Heart right ventricle (tissue), 16 donors: ENCODE measurements around the gene BMERB1. TPM values are rescaled to one million over a fixed set of nuclear protein-coding genes. Genes with fewer than 3 reads are reported as not detected.
A peak's percentile ranks its signal among the peaks of the same experiment; 100 is the strongest.

Experiments used
- ATAC-seq, 8 donors: fragments of 200-7000 bp; cut with Tn5 transposase; one replicate each; pipeline ENCODE4 v1.9.1; 2020; ENCODE audit warnings: mild to moderate bottlenecking in 8 of 8, moderate library complexity in 8 of 8, moderate number of reproducible peaks in 1 of 8
- DNase-seq, 2 donors: peaks; one replicate each; pipeline ENCODE4 v3.0.0-alpha.2; 2020
- H3K27ac ChIP-seq, 10 donors: fragments of 200-600 bp; sonication (generic) in 2 of 10; one replicate each; pipeline versions ENCODE4 v1.5.0 to v1.8.0; 2020 to 2022; ENCODE audit warnings: mild to moderate bottlenecking in 3 of 10
- H3K27me3 ChIP-seq, 7 donors: fragments of 200-600 bp; one replicate each; pipeline ENCODE4 v1.8.0; 2021 to 2022; ENCODE audit warnings: mild to moderate bottlenecking in 2 of 7
- H3K36me3 ChIP-seq, 9 donors: fragments of 200-600 bp; sonication (generic) in 1 of 9; one replicate each; pipeline versions ENCODE4 v1.5.0 to v1.8.0; 2020 to 2022; ENCODE audit warnings: mild to moderate bottlenecking in 2 of 9
- H3K4me1 ChIP-seq, 9 donors: fragments of 200-600 bp; sonication (generic) in 1 of 9; one replicate each; pipeline versions ENCODE4 v1.5.0 to v1.8.0; 2020 to 2022; ENCODE audit warnings: mild to moderate bottlenecking in 4 of 9
- H3K4me3 ChIP-seq, 10 donors: fragments of 200-600 bp; sonication (generic) in 2 of 10; one replicate each; pipeline versions ENCODE4 v1.5.0 to v1.8.0; 2020 to 2022; ENCODE audit warnings: mild to moderate bottlenecking in 7 of 10, moderate library complexity in 2 of 10
- H3K9me3 ChIP-seq, 11 donors: fragments of 200-600 bp in 10 of 11; sonication (generic) in 2 of 11; one replicate each; pipeline versions ENCODE4 v1.5.0 to v1.8.0; 2013 to 2022; ENCODE audit warnings: mild to moderate bottlenecking in 2 of 11, control low read depth in 1 of 11, moderate library complexity in 1 of 11
- CTCF ChIP-seq, 9 donors: fragments of 200-600 bp; sonication (generic) in 2 of 9; IDR thresholded peaks; one replicate each; pipeline versions ENCODE4 v1.5.0 to v1.8.0; 2021 to 2022; ENCODE audit warnings: antibody characterized with exemption in 9 of 9, mild to moderate bottlenecking in 5 of 9, moderate library complexity in 1 of 9
- WGBS, 2 donors: extraction: QIAGEN DNeasy Blood & Tissue Kit; methylation state at CpG; one replicate each; pipeline ENCODE4 v1.1.7; 2013; ENCODE audit warnings: inconsistent platforms in 1 of 2; 5-methylcytosine and 5-hydroxymethylcytosine counted together
- intact Hi-C, 10 donors: fragments of 100-400 bp; cut with DNase I; formaldehyde crosslinking; loops; one replicate each; pipeline versions ENCODE4 v1.11.1 to v1.14.2; 2022
- polyA plus RNA-seq, 2 donors: library from polyadenylated mRNA; stranded (reverse); fragments of 200-250 nt; gene quantifications; one replicate each; pipeline ENCODE4 v1.2.3, GENCODE V29; 2013
- total RNA-seq, 10 donors: library from RNA; stranded (reverse); fragmentation: NEBNext Ultra II Directional in 3 of 10; extraction: Animal tissue kit (Norgen Biotek cat#: 25700) in 3 of 10; gene quantifications; one replicate each; pipeline versions ENCODE4 v1.2.1 to v1.2.4, GENCODE V29; 2021 to 2023
- donor health status: Arrhythmogenic right ventricular cardiomyopathy.
- donor health status: ischemic (EF 13 %, LVEDD 7.1; RV severe dilation, severe dysfunction).
- donor health status: healthy with polysubstance abuse.
- donor health status: DM: no; HTN: yes; CAD: no.
- donor health status: DM: no; HTN: no; CAD: no.
- donor health status: ischemic (EF 25% LVEDD 6.9; RV normal size, moderate dysfunction).
- donor health status: ischemic (EF 25% LVEDD 5.7; RV mildly dilated, moderate dysfunction).
- donor health status: healthy.
- donor health status: DM: yes; HTN: yes; CAD: no.
- donor health status: Ischemic cardiomyopathy.
- donor health status: ischemic (EF 35%, LVEDD 5.7; RV mildly dilated, moderate dysfunction).
- donor health status: nonischemic (EF 11% LVEDD 7.7; RV severe dilation, severe dysfunction).
- donor health status: DM: yes; HTN: yes; CAD: no.
- donor health status: PGD.
- donor health status: ischemic (EF 29% LVEDD 5.4; RV normal size, mild dysfunction).
- donor health status: nonischemic (EF 23%, LVEDD 6.1; RV moderate dilation, normal function).

BMERB1 gene
- total and polyA plus RNA-seq, 12 donors: 16.5 to 121 (median 78.9) TPM

GRCh38 chr16:15526731-15527130 lies 92.3 kb downstream of the BMERB1 start:
- Histone ChIP-seq H3K4me1 (peaks cover 0 to 25% (median 12%) of the 10 kb centered on the region in 9 donors), H3K36me3 (no peaks in the 10 kb centered on the region), H3K9me3 (no peaks in the 10 kb centered on the region), H3K27ac (no peak overlapping the region), H3K4me3 (no peak overlapping the region), H3K27me3 (no peaks in the 10 kb centered on the region)
- DNase-seq (no peak), ATAC-seq (no peak)
- TF ChIP-seq CTCF (IDR thresholded peaks at IDR 0.05): no peak
- WGBS, 2 donors: 98% methylated on average over 2 of the region's 2 CpGs
- intact Hi-C loops: loop anchor here in 1 of 10 donors (10.0 kb wide), 1 partner anchor 178 kb away; no protein-coding TSS in a partner anchor

GRCh38 chr16:15529673-15530072 lies 95.3 kb downstream of the BMERB1 start:
- Histone ChIP-seq H3K27ac (no peak overlapping the region), H3K4me1 (peaks cover 0 to 4% (median 0%) of the 10 kb centered on the region in 9 donors), H3K9me3 (no peaks in the 10 kb centered on the region), H3K4me3 (no peak overlapping the region), H3K36me3 (peaks cover 0 to 9% (median 0%) of the 10 kb centered on the region in 9 donors), H3K27me3 (no peaks in the 10 kb centered on the region)
- DNase-seq: no peak
- peak in 1 of 8 donors; percentile 38 for ATAC-seq
- intact Hi-C loops: loop anchor here in 2 of 10 donors (10.0 kb wide), 2 partner anchors 165 to 175 kb away; no protein-coding TSS in a partner anchor
- WGBS, 2 donors: 48 to 60% methylated on average over 5 of the region's 5 CpGs
- no peak for TF ChIP-seq CTCF (IDR thresholded peaks at IDR 0.05)

- Histone ChIP-seq H3K27ac (no peak overlapping the region), H3K27me3 (no peaks in the 10 kb centered on the region), H3K36me3 (peaks cover 0 to 9% (median 0%) of the 10 kb centered on the region in 9 donors), H3K4me3 (no peak overlapping the region), H3K9me3 (no peaks in the 10 kb centered on the region), H3K4me1 (peaks cover 0 to 4% (median 0%) of the 10 kb centered on the region in 9 donors)
- WGBS, 2 donors: 79 to 88% methylated on average over 5 of the region's 5 CpGs
- DNase-seq (no peak), ATAC-seq (no peak)
- intact Hi-C loops: loop anchor here in 1 of 10 donors (10.0 kb wide), 1 partner anchor 165 kb away; no protein-coding TSS in a partner anchor
- no peak for TF ChIP-seq CTCF (IDR thresholded peaks at IDR 0.05)
Measured at GRCh38 chr16:15530085-15530484, 95.7 kb downstream of the BMERB1 start.

GRCh38 chr16:15532825-15533224 lies 98.4 kb downstream of the BMERB1 start:
- WGBS, 2 donors: 87 to 94% methylated on average over 7 of the region's 7 CpGs
- ATAC-seq (no peak), DNase-seq (no peak)
- H3K4me3 ChIP-seq: no peak overlapping the region
- no peak for TF ChIP-seq CTCF (IDR thresholded peaks at IDR 0.05)
- H3K9me3 ChIP-seq: no peaks in the 10 kb centered on the region
- H3K36me3 ChIP-seq: peaks cover 0 to 10% (median 0%) of the 10 kb centered on the region in 9 donors
- H3K27me3 ChIP-seq: no peaks in the 10 kb centered on the region
- intact Hi-C loops: loop anchor here in 1 of 10 donors (10.0 kb wide), 1 partner anchor 162 kb away; no protein-coding TSS in a partner anchor
- no peak overlapping the region for H3K27ac ChIP-seq
- peaks cover 0 to 4% (median 0%) of the 10 kb centered on the region in 9 donors for H3K4me1 ChIP-seq
